GM19043 (cell line): Measurements from ENCODE around the gene VPS45.
"Not testable (repeated sequence)": the region's sequence is repeated elsewhere in the genome, so short reads cannot be mapped to it uniquely, and the experiment has no call there.

Source experiments
- ATAC-seq: cut with Tn5 transposase; IDR thresholded peaks from one replicate; pipeline ENCODE4 v1.9.1; 2021; ENCODE audit warnings: low read depth; ENCODE audit not compliant: unreplicated experiment

VPS45 gene, protein sequence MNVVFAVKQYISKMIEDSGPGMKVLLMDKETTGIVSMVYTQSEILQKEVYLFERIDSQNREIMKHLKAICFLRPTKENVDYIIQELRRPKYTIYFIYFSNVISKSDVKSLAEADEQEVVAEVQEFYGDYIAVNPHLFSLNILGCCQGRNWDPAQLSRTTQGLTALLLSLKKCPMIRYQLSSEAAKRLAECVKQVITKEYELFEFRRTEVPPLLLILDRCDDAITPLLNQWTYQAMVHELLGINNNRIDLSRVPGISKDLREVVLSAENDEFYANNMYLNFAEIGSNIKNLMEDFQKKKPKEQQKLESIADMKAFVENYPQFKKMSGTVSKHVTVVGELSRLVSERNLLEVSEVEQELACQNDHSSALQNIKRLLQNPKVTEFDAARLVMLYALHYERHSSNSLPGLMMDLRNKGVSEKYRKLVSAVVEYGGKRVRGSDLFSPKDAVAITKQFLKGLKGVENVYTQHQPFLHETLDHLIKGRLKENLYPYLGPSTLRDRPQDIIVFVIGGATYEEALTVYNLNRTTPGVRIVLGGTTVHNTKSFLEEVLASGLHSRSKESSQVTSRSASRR

DNA sequence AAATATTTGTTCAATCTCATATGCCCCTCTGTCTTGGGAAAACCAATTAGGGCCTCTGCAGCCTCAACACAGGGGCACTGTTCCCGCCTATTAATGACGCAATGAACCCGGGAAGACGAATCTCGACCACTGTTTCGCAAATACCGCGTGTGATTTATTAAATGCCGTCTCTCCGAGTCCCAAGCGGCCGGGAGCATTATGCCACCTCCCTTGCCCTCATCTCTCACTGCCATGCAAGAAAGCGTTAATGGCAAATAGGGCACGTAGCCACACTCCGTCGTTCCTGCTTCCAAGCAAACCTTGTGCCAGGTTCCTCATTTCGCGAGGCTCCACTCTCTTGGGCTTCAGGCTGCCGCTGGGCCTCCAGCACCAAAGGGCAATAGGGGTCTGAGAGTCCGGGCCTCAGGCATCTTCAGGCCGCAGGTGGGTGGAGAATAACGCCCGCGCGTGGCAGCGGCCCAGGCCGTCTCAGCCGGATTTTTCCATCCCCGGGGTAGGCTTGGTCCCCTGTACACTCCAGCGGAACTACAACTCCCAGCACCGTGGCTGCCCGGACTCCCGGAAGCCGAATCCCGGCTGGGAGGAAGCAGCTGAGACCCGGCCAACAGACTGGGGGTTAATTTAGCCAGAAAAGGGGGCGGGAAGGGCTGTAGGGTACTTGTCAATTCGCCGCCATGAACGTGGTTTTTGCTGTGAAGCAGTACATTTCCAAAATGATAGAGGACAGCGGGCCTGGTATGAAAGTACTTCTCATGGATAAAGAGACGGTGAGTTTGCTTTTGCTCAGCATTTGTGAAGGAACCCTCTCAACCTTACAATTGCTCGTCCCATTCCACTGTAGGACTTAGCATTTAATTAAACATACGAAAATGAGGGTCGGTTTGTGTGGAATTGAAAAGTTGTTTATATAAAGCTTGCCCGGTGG, at the start of gene VPS45:
Gene VPS45, plus strand, starts transcription at position 593 of the 925 bp plus-strand sequence. Its CDS starts 82 bp downstream, at position 675.
- peak; percentile 92 for ATAC-seq

- ATAC-seq = no peak
Observed at GRCh38 chr1:150018165-150018564, 49.4 kb upstream of the VPS45 start.

- ATAC-seq = no peak
Observed at GRCh38 chr1:150020711-150021110, 46.9 kb upstream of the VPS45 start.

DNA sequence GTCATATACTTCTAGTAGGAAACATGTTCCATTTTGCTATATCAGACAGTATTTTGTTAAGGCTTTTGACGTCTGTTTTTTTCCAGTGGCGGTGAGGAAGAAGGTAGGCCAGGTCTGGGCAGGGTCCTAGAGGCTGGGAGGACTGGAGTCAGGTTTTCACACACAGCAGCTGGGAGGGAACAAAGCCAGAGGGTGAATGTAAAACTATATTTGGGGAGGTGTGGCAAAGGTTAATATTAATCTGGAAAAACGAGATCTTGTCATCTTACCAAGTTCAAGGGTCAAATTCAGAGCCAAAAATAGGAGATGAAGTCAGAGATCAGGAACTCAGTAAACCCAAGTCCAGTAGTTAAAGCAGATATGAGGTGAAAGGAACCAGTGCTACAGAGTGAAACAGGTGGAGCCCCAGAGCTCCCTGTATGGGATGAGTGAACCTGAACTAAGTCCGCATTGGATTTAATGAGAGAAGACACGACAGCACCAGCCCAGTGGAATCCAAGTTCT, 46.3 kb upstream of the VPS45 start:
- no peak for ATAC-seq

DNA sequence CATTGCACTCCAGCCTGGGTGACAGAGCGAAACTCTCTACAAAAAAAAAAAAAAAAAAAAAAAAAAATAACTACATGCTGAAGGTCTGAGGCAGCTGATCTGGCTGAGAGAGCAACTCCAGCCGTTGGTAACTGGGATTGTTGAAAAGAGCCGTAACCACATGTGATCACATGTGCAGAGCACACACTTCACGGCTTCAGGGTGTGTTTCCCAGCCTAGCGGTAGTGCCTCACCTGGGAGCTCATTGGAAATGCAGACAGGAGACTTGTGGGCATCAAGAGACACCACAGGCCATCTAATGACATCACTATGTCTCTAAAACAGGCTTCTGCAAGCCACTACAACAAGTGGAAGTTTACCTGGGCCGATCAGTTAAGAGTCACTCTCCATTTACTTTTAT, 45.2 kb upstream of the VPS45 start:
- no peak for ATAC-seq

DNA sequence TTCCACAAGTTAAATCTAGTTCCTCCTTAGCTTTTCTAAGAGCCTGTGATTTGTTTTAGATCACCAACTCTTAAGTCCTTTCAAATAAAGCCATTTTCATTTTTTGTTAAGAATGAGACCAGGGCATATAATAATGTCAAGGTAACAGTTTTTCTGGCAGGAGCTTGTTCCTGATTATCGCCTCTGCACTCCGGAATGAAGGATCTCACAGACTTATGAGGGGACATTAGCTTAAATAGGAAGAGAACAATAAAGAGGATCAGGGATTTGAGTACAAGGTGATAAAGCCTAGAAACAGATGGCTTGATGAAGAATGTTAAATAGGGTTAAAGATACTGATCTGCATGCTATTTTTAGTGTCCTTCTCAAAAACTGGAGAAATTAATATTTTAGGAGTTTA, 43.4 kb upstream of the VPS45 start:
- ATAC-seq = no peak

- no peak for ATAC-seq
Observed at GRCh38 chr1:150028322-150028721, 39.3 kb upstream of the VPS45 start.

GRCh38 chr1:150034336-150034735, 33.2 kb upstream of the VPS45 start:
- ATAC-seq = no peak

GRCh38 chr1:150049926-150050325, 17.6 kb upstream of the VPS45 start:
- ATAC-seq = no peak

- no peak for ATAC-seq
Observed at GRCh38 chr1:150051089-150051373, 16.5 kb upstream of the VPS45 start.

DNA sequence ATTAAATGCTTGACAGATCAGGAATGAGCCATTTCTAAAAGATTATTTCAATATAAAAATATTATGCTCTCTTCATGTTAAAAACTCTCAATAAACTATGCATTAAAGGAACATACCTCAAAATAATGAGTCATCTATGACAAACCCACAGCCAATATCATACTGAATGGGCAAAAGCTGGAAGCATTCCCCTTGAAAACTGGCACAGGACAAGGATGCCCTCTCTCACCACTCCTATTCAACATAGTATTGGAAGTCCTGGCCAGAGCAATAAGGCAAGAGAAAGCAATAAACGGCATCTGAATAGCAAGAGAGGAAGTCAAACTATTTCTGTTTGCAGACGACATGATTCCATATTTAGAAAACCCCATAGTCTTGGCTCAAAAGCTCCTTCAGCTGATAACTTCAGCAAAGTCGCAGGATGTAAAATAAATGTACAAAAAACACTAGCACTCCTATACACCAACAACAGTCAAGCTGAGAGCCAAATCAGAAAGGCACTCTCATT, 15.6 kb upstream of the VPS45 start:
- not testable (repeated sequence) for ATAC-seq

DNA sequence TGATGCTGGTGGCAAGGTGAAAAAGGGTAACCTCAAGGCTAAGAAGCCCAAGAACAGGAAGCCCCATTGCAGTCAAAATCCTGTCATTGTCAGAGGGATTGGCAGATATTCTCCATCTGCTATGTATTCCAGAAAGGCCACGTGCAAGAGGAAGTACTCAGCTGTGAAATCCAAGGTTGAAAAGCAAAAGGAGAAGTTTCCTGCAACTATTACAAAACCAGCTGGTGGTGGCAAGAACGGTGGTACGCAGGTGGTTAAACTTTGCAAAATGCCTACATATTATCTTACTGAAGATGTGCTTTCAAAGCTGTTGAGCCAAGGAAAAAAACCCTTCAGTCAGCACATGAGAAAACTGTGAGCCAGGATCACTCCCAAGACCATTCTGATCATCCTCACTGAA, 13.7 kb upstream of the VPS45 start:
- no peak for ATAC-seq

DNA sequence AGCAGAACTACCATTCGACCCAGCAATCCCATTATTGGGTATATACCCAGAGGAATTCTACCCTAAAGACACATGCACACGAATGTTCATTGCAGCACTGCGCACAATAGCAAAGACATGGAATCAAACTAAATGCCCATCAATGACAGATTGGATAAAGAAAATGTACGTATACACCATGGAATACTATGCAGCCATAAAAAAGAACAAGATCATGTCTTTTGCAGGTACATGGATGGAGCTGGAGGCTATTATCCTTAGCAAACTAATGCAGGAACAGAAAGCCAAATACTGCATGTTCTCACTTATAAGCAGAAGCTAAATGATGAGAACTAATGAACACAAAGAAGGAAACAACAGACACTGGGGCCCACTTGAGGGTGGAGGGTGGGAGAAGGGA, 12.1 kb upstream of the VPS45 start:
- ATAC-seq = not testable (repeated sequence)

DNA sequence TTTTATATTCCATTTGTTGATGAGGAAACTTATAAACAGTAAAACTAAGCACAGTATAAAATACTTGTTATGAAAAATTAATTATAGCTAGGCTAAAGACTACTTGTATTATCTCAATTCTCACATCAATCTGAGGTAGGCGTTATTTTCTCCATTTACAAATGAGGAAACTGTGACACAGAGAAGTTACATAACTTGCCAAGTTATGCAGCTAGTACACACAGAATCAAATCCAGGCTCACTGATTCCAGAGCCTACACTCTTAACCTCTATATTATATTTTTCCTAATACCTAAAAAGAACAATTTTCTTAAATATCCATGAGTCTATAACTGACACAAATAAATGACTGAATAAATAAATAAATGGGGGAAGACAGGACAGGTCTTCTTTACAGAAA, 11.2 kb upstream of the VPS45 start:
- ATAC-seq = no peak

DNA sequence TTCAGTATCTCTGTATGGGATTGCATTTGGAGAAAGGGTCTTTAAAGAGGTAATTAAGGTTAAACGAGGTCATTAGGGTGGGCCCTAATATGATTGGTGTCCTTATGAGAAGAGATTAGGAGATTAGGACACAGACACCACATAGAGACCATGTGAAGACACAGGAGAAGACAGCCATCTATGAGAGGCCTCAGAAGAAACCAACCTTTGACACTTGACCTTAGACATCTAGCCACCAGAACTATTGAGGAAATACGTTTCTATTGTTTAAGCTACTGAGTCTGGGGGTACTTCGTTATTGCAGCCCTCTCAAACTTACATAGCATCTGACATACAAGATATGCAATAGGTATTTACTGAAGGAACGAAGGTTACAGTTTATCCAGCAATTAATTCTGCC, 7.3 kb upstream of the VPS45 start:
- no peak for ATAC-seq

GRCh38 chr1:150061632-150062101, 5.9 kb upstream of the VPS45 start:
- ATAC-seq = no peak

GRCh38 chr1:150062113-150062512, 5.5 kb upstream of the VPS45 start:
- ATAC-seq = no peak

DNA sequence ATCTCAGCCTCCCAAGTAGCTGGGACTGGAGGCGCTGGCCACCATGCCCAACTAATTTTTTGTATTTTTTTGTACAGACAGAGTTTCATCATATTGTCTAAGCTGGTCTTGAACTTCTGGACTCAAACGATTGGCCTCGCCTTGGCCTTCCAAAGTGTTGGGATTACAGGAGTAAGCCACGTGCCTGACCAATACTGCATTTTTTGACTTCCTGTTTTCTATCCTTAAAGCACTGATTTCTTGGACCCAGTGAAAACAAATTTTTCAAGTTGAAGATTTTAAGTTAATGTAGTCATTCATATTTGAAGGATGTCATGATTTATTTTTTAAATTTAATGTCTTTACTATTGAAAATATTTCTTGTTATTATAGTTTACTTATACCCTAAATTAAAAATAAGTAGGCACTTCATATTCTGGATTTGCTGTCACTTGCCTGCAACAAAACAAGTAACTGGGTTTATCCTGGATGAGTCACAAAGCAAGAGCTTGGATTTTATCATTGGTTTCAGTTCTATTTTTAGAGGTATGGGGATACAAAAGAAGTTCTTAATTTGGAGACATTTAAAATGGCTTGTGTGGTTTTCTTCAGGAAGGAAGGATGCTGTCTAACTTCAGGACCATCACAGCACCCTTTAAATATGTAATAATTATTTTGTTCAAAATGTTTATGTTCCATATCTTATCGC, 2.2 kb upstream of the VPS45 start:
- no peak for ATAC-seq

GRCh38 chr1:150066328-150066727, 1.2 kb upstream of the VPS45 start:
- ATAC-seq = no peak

DNA sequence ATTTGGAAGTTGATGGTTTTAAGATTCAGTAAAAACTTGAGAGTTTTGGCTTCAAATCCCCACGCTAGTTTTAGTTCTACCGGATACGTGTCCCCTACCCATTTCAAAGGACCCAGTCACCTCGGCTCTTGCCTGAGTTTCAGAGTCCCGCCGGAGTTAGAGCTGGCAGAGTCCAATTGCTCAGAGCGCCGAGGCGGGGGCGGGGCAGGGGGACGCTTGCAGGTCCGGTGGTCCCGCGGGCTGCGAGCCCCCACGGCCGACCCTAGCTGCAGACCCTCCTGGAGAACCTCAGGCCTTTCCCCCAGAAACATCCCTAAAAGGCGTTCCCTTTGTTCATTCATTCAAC, 765 bp upstream of the VPS45 start:
- ATAC-seq = peak; percentile 31

DNA sequence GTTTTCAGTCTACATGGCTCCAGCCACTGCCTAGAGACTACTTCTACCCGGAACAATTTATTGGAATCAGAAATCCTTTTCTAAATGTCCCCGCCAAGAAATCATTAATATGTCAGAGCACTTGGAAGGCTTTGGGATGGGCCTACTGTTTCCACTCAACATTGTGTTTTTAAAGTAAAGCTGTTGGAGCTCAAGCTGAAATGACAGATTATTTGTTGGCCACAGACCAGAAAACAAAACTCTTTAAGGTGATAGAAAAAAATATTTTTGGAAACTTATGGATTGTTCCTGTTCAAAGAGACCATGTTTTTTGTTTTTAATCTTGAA, 496 bp downstream of the VPS45 start:
- ATAC-seq = no peak
